GM12874 (cell line): ENCODE measurements around the gene OVAAL.

Experiments used
- TF ChIP-seq, protein P1 (sequence below): IDR thresholded peaks from 2 replicates; pipeline ENCODE4 v1.5.1; 2011; ENCODE audit warnings: low read depth, mild to moderate bottlenecking, control low read depth, low read length, moderate library complexity; ENCODE audit not compliant: insufficient read depth

The OVAAL gene

DNA sequence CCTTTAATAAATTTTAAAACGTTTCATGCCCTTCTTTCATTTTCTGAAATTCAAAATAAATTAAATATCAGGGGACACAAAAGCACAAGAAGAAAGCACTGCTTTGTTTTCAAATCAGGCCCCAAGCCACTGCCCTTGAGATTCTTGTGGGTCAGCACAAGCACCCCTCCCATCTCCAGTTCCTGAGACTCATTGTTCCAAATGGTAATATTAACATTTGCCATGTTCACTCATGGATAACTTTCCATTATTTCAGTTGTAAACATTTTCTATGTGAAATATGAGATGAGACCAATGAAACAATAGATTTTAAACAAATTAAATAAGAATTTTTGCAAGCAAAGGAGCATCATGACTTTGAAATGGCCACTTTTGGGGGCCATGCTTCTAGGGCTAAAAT, 7.7 kb downstream of the OVAAL start:
- TF ChIP-seq, protein P1, sequence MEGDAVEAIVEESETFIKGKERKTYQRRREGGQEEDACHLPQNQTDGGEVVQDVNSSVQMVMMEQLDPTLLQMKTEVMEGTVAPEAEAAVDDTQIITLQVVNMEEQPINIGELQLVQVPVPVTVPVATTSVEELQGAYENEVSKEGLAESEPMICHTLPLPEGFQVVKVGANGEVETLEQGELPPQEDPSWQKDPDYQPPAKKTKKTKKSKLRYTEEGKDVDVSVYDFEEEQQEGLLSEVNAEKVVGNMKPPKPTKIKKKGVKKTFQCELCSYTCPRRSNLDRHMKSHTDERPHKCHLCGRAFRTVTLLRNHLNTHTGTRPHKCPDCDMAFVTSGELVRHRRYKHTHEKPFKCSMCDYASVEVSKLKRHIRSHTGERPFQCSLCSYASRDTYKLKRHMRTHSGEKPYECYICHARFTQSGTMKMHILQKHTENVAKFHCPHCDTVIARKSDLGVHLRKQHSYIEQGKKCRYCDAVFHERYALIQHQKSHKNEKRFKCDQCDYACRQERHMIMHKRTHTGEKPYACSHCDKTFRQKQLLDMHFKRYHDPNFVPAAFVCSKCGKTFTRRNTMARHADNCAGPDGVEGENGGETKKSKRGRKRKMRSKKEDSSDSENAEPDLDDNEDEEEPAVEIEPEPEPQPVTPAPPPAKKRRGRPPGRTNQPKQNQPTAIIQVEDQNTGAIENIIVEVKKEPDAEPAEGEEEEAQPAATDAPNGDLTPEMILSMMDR: no peak

DNA sequence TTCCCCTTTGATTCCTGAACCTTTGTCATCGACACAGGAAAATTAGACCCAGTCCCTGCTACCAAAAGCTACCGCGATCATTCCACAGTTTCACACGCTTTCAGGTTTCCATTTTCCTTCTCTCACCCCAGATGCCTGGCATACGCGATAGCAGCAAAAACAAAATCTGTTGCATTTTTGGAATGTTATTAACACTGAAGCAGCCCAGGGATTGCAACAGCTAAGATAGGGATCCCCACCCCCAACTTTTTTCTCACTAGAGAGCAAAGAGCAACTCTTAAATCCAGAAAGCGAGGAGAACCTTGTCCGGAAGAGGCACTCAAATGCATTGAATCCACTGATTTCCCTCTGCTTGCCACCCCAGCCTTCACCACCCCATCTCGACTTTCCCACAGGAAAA, 8.9 kb downstream of the OVAAL start:
- TF ChIP-seq, protein P1: no peak

DNA sequence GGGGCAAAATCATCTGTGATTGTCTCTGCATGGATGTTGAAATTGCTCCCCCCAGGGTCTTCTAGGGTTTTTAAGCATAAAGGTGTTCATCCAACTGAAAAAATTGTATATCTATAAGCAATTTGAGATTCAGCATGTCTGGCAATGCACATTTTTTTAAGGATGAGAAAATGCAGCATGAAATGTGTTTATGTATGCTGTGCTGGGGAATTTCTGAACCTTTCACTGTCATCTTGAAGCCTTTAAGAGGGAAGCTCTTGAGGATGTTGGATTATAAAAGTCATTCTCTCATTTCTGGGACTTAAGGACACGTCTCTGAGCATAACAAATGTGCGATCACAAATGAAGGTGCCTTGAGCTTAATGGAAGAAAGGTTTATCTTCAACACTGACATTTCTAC, 9.4 kb downstream of the OVAAL start:
- TF ChIP-seq, protein P1: no peak

DNA sequence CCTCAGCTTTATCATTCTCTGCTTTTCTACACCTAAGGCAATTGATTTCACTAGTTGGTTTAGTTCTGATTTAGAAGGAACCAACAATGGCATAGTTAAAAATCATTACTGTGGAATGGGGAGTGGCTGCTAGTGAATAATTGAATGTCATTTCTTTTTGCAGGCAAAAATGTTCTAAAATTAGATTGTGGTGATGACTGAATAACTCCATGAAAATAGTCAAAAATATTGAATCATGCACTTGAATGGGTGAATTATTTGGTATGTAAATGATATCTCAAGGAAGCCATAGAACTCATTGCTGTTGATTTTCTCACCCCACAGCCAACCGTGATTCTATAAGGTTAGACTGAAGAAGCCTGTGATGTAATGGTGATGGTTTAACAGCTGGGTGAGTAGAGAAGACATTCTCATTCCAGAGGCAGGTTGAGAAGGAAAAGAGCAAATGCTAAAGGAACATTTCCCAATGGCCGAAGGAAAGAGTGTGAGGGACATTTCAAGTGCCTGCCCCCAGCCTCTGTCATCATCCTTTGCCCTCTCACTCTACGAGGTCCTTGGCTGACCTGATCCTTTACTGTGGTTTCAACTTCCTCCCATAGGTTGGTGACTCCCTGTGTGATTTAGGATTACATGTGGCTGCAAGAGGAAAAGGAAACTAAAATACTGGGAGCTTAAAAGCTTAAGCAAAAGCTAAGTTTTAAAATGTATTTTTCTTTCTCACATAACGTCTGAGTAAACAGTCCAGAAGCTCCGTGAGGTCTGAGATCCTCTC, 12.5 kb downstream of the OVAAL start:
- TF ChIP-seq, protein P1: no peak

DNA sequence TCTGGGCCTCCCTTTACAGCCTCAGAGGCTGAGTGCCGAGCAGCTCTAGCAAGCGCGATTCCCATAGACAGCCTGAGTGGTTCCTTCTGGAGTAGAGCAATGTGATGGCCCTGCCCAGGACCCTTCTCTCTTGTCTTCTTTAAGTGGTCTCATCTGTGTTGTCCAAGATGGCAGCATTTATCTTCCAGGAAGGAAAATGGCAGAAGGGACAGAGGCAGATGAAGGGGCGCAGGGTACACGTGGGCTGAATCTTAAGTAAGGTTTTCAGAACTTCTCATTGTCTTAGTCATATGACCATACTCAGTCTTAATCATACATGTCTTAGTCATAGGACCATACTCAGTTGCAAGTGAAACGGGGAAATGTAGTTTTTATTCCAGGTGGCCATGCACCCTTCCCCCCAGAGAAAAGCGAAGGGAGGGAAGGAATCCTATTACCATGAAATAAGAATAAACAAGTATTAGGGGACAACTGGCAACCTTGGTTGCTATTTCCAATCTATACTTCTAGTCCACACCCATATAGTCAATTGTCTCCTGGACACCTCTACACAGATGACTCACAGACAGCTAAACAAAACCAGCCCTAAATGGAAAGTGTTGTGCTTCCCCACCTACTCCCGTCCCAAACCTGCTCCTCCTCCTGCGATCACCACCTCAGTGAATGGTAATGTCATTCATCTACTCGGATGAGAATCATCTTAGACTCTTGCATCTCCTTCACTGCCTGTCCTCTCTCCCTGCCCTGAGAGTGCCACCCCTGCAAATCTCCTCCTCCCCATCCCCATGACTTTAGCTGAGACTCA, 13.3 kb downstream of the OVAAL start:
- TF ChIP-seq, protein P1: no peak

DNA sequence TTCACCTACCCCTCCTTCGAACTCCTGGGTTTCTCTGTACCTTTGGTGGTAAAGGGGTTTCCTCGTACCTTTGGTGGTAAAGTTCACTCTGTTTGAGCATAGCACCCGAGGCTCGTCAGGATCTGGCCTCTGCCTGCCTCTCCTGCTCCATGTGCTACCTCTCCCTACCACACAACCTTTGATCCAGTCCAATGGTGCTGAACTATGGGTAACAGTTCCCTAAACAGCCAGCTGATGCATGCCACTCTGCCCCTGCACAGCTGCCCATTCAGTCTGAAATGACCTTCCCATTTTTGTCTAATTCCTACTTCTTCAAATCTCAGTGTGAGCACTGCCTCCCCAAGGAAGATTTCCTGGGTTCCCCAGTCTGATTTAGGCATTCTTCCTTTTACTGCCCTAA, 14.0 kb downstream of the OVAAL start:
- TF ChIP-seq, protein P1: no peak

DNA sequence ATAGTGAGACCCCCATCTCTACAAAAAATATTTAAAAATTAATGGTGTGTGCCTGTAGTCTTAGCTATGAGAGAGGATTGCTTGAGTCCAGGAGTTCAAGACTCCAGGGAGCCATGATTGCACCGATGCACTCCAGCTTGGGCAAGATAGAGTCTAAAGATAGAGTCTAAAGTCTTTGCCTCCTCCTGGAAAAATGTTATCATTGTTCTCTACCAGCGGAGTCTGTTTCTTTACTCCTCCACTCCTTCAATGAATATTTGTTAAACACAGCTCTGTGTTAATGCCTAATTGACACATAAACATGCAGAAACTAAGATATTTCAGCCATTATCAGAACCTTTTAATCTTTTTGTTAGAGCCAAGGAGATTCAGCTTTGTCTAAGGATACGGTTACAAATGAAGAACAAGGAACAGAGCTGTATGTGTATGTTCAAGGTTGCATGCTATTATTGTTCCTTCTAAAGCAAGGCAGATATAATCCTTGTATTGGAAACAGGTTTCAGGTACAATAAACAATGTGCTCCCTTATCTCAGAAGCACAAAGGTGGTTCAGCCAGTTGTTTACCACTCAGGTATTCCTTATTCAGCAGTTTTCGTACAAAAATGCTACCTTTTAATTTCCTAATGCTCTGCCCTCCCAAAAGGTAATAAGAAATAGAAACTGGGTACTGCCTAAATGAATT, 15.4 kb downstream of the OVAAL start:
- TF ChIP-seq, protein P1: no peak
